ENCODE measurements around the gene IRF5. TPM values are rescaled to one million over a fixed set of nuclear protein-coding genes. Genes with fewer than 3 reads are reported as not detected.
A peak's percentile ranks its signal among the peaks of the same experiment; 100 is the strongest.
"Not testable (repeated sequence)": the region's sequence is repeated elsewhere in the genome, so short reads cannot be mapped to it uniquely, and the experiment has no call there.

The IRF5 gene
- total RNA-seq, 4 donors from 2014 or later: 7.6 to 14.5 (median 8.6) TPM

GRCh38 chr7:128941946-128942526, 4.3 kb downstream of the IRF5 start:
- H3K27me3 ChIP-seq: peaks cover 0 to 59% (median 12%) of the 10 kb centered on the region in 4 donors
- no peaks in the 10 kb centered on the region for H3K9me3 ChIP-seq
- DNase-seq (ENCODE audit: extremely low spot score): no peak
- H3K27ac ChIP-seq (replicated peaks in 1 of 4): no peak overlapping the region
- no peaks in the 10 kb centered on the region for H3K36me3 ChIP-seq
- intact Hi-C loops (cut with DNase I): no loop called here
- H3K4me1 ChIP-seq: peaks cover 11 to 20% (median 20%) of the 10 kb centered on the region in 4 donors
- no peak for TF ChIP-seq CTCF (IDR thresholded peaks at IDR 0.05)
- TF ChIP-seq POLR2A (IDR thresholded peaks at IDR 0.05; ENCODE audit: low read depth): no peak
- TF ChIP-seq POLR2AphosphoS5 (IDR thresholded peaks at IDR 0.05): no peak
- no peak for TF ChIP-seq EP300 (IDR thresholded peaks at IDR 0.05)
- H3K4me3 ChIP-seq: no peak overlapping the region
- WGBS: 88% methylated on average over 16 of the region's 16 CpGs

- H3K36me3 ChIP-seq; H3K27ac ChIP-seq (replicated peaks in 1 of 4); intact Hi-C loops (cut with DNase I); H3K9me3 ChIP-seq; DNase-seq (ENCODE audit: extremely low spot score); H3K4me3 ChIP-seq: not testable (repeated sequence)
- Histone ChIP-seq H3K4me1 (peaks cover 7 to 10% (median 9%) of the 10 kb centered on the region in 4 donors), H3K27me3 (peaks cover 0 to 47% (median 1%) of the 10 kb centered on the region in 4 donors)
- WGBS: 94% methylated on average over 2 of the region's 2 CpGs
Measured at GRCh38 chr7:128943251-128943650, 5.5 kb downstream of the IRF5 start.

- Histone ChIP-seq H3K9me3 (no peaks in the 10 kb centered on the region), H3K27ac (replicated peaks in 1 of 4) (no peak overlapping the region), H3K4me3 (no peak overlapping the region), H3K27me3 (peaks cover 0 to 33% (median 0%) of the 10 kb centered on the region in 4 donors), H3K4me1 (no peaks in the 10 kb centered on the region), H3K36me3 (peaks cover 0 to 3% (median 1%) of the 10 kb centered on the region in 4 donors)
- WGBS: 79% methylated on average over 7 of the region's 7 CpGs
- intact Hi-C loops (cut with DNase I): no loop called here
- no peak for TF ChIP-seq CTCF (IDR thresholded peaks at IDR 0.05)
- TF ChIP-seq POLR2AphosphoS5 (IDR thresholded peaks at IDR 0.05): no peak
- TF ChIP-seq EP300 (IDR thresholded peaks at IDR 0.05): no peak
- no peak for TF ChIP-seq POLR2A (IDR thresholded peaks at IDR 0.05; ENCODE audit: low read depth)
- DNase-seq (ENCODE audit: extremely low spot score): peak; percentile 50
Measured at GRCh38 chr7:128944487-128945236, 6.9 kb downstream of the IRF5 start.

- no peak overlapping the region for H3K4me3 ChIP-seq
- peaks cover 0 to 21% (median 0%) of the 10 kb centered on the region in 4 donors for H3K27me3 ChIP-seq
- peaks cover 0 to 3% (median 1%) of the 10 kb centered on the region in 4 donors for H3K36me3 ChIP-seq
- no peaks in the 10 kb centered on the region for H3K9me3 ChIP-seq
- WGBS: 86% methylated on average over 21 of the region's 21 CpGs
- no peak overlapping the region for H3K27ac ChIP-seq (replicated peaks in 1 of 4)
- peak; percentile 89 for DNase-seq (ENCODE audit: extremely low spot score)
- intact Hi-C loops (cut with DNase I): no loop called here
- H3K4me1 ChIP-seq: no peaks in the 10 kb centered on the region
- TF ChIP-seq CTCF (IDR thresholded peaks at IDR 0.05) (no peak), EP300 (IDR thresholded peaks at IDR 0.05) (no peak), POLR2A (IDR thresholded peaks at IDR 0.05; ENCODE audit: low read depth) (no peak), POLR2AphosphoS5 (IDR thresholded peaks at IDR 0.05) (no peak)
Measured at GRCh38 chr7:128945668-128946366, 8.1 kb downstream of the IRF5 start.
